GM21515 (cell line): ENCODE measurements around the gene METAP2.
"Not testable (repeated sequence)": the region's sequence is repeated elsewhere in the genome, so short reads cannot be mapped to it uniquely, and the experiment has no call there.

Experiments used
- ATAC-seq: cut with Tn5 transposase; IDR thresholded peaks from one replicate; pipeline ENCODE4 v1.9.1; 2021; ENCODE audit not compliant: unreplicated experiment

The METAP2 gene

DNA sequence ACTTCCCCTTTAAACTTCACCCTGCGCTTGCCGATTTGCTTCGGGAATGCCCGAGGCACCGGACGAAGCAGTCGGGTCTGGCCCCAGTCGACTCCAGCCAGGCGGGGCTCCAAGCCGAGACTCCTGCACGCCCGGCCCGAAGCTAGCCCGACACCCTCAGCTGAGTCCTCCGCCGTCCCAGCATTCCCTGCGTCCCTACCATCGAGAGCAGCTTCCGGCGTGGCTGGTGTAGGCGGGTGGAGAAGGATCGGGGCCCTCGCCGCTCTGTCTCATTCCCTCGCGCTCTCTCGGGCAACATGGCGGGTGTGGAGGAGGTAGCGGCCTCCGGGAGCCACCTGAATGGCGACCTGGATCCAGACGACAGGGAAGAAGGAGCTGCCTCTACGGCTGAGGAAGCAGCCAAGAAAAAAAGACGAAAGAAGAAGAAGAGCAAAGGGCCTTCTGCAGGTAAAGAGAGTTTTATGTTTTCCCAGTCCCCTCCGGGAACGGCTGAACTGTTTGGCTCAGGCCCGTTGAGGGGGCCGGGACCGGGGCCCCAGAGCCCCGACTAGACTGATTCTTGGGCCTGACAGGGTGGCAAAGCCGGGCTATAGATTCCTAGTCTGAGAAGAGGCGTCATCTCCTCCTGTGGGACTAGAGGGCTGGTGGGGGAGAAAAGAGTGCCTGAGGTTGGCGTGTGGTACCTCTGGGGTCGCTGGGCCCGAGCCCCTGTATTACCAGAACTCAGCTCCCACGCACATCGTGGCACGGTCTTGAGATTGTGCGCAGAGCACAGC is at the start of gene METAP2:
METAP2 (plus strand) TSS at position 269 of the 776 bp plus-strand sequence; CDS start at position 297, 28 bp downstream.
- peak; percentile 98 for ATAC-seq

DNA sequence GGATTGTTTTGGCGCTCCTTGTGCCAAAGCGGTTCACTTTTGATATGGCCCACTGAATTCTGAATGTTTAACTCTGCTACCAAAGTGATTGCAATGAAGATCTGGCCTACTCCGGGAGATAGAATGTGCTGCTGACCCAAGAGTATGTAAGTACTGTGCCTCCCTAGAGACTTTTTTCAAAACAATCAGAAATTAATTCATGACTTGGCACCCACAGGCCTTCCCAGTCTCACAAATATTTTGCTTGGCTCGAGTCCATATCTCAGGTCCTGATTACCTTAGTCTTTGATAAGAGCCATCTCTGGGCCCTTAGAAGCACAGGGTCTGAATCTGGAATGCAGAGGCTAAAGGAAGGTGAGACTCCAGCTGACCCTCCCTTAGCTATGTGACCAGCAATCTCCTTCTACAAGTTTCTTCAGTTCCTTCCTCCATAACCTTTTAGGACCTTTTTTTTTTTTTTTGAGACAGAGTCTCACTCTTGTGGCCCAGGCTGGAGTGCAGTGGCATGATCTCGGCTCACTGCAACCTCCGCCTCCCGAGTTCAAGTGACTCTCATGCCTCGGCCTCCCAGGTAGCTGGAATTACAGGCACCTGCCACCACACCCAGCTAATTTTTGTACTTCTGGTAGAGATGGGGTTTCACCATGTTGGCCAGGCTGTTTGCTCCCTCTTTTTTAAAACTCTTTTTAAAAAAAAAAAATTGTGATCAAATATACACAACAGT is 49.5 kb upstream of the METAP2 start:
- no peak for ATAC-seq

DNA sequence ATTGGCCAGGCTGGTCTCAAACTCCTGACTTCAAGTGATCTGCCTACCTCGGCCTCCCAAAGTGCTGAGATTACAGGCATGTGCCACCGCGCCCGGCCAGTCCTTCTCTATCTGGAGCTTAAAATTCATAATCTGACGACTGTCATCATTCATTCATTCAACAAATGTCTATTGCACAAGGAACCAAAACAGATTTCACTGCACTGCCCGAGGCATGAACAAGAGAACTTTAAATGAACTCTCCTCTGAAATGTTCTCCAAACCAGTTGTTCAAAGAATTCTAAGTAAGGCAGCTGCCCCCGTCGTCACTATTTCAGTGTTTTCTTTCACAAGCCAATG is 44.8 kb upstream of the METAP2 start:
- no peak for ATAC-seq

DNA sequence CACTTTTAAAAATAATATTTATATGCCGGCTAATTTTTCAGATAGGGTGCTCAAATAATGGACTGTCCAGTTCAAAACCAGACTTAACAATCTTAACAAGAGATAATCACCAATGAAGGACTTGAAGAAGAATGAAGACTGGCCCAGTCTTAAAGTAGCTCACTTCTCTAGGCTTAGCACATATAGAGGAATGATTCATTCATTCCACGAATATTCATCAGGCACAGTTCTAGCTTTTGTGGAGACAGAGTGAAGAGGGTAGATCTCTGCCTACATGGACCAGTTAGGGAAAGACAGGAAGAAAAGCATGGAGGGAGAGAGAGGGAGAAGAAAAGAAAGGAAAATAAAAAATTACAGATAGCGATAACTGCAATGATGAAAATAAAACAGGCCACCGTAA is 42.8 kb upstream of the METAP2 start:
- ATAC-seq, result no peak

DNA sequence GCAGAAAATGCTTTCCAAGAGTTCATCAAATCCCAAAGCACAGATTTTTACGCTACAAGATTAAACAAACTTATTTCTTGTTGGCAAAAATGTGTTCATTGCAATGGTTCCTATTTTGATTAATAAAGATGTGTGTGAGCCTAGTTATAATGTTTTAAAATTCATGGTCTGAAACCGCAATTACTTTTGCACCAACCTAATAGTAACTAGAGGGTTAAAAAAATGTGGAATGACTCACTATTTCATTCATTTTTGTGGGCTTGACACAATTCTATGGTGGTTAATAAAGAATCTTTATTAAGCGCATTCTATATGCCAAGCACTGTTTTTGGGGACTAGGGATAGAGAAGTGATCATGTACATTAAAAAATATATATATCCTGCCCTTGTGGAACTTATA is 38.6 kb upstream of the METAP2 start:
- no peak for ATAC-seq

DNA sequence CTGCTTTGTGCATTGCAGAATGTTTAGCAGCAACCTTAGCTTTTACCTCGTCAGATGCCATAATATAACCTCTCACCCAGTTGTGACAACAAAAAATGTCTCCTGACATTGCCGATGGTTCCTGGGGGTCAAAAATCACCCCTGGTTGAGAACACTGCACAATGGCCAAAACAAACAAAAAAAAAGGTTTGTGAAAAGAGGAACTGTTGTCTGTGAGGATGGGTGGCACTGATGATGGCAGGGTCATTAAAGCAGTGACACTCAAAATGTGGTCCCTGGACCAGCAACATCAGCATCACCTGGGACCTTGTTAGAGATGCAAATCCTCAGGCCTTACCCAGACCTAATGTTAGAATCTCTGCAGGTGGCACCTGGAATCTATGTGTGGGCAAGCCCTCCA is 36.4 kb upstream of the METAP2 start:
- no peak for ATAC-seq

DNA sequence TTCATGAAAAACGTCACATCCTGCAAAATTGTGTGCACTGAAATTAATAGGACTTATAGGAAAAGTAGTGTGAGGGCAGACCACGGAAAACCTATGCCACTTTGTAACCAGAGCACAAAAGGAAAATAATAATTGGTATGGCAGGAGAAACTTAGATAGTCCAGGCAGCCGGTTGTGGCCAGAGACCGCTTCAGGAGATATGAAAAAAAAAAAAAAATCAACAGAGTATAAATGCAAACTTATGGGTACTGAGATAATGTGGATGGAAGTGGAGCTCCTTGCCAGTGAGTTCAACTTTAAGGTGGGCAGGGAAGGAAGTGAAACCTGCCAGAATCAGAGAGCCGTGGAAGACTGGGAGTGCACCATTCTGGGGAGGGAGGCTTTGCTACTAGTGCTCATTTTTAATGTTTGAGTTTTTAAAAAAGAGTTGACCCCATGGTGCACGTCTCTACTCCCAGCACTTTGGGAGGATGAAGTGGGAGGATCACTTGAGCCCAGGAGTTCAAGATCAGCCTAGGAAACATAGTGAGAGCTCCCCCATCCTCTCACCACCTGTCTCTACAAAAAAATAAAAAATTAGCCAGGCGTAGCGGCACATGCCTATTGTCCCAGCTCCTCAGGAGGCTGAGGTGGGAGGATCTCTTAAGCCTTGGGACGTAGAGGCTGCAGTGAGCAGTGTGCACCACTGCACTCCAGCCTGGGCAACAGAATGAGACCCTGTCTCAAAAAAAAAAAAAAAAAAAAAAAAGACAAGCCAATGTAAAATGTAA is 34.3 kb upstream of the METAP2 start:
- ATAC-seq, result no peak

DNA sequence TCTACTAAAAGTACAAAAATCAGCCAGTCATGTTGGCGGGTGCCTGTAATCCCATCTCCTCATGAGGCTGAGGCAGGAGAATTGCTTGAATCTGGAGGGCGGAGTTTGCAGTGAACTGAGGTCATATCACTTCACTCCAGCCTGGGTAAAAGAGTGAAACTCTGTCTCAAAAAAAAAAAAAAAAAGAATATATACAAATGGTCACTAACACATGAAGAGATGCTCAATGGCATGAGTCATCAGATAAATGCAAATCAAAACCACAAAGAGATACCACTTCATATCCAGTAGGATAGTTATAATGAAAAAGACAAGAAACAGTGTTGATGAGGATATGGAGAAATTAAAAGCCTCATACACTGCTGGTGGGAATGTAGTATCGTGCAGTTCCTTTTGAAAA is 33.6 kb upstream of the METAP2 start:
- no peak for ATAC-seq

DNA sequence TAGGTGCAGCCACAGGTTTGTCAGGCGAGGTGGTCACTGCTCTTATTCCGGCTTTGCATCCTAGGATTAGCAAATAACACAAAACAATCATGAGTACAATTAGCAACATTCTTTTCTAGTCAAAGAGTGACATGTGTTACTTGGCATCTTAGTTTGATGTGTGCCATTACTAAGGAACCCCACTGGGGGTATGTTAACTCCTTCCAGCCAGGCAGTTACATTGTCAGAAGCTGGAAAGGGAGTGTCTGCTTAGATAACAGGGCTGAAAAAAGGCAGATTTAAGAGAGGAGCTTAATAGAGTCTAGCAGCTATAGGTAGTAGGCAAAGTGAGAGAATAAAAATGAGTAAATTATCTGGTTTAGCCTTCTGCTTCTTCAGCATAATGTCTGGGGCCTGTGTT is 30.5 kb upstream of the METAP2 start:
- no peak for ATAC-seq

DNA sequence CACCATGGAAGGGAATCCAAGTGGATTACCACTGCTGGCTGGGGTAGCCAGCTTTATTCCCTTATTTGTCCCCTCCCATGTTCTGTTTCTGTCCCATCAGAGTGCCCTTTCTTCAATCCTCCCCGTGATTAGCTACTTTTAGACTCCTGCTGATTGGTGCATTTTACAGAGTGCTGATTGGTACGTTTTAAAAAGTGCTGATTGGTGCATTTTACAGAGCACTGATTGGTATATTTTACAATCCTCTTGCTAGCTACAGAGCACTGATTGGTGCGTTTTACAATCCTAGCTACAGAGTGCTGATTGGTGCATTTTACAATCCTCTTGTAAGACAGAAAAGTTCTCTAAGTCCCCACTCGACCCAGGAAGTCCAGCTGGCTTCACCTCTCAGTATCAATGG is 28.9 kb upstream of the METAP2 start:
- ATAC-seq, result not testable (repeated sequence)

DNA sequence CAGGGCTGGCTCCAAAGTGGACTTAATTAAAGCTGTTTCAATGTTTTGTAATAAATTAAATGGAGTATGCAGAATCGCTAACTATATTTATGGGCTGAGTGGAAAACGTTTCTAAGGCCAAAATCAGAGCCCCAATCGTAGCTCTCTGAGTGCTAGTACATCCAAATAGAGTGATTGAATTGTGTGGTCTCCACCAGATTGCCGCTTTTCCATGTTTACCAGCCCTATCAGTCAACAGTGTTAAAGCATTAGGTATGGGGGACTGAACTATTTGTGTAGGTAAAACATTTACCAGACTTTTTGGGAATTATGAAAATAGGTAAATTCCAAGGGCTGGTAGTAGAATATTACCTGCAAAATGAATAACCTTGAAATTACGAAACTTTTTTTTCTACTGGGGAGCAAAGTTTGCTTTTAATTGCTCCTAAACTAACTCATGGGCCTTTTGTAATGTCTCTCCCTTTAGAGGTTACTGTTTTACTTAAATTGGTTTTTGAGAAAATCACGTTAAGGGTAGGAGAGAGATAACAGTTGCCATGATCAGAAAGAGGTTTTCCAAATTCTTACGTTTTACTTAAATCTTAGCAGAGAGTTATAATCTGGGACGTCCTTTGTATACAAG is 28.0 kb upstream of the METAP2 start:
- ATAC-seq, result no peak

DNA sequence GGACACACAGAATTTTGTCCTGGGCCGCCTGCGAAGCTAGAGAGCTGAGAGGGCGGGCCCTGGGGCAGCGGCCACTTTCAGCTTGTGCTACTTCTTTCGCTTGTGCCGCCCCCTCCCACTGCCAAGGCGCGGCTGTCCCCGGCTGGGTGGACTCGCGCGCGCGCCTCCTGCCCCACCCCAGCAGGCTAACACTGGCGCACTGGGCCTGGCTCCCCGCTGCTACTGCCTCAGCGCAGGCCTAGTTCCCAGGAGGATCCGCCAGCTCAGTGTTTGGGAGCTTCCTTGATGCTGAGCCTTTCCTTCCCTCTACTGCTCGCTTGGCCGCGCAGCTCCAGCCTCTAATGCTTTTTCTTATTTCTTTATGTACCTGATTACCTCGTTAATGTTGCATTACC is 27.4 kb upstream of the METAP2 start:
- ATAC-seq, result no peak

DNA sequence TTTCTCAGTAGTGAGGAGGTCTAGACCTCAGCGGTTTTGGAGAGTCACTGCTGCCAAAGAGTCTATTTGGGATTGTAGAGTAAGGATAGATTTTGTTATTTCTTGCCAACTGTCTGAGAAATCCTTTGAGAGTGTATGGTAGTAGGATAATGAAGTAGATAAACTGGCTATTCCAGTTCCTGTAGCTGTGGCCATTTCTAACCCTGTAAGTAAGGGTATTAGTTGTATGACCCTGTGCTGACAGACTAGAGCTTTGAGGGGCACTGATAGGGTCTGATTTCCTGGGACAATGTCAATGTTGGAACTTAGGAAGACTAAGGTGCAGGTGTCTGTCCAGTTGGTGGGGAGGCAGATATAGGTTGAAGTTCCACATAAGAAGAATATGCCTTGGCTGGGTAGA is 24.3 kb upstream of the METAP2 start:
- not testable (repeated sequence) for ATAC-seq

DNA sequence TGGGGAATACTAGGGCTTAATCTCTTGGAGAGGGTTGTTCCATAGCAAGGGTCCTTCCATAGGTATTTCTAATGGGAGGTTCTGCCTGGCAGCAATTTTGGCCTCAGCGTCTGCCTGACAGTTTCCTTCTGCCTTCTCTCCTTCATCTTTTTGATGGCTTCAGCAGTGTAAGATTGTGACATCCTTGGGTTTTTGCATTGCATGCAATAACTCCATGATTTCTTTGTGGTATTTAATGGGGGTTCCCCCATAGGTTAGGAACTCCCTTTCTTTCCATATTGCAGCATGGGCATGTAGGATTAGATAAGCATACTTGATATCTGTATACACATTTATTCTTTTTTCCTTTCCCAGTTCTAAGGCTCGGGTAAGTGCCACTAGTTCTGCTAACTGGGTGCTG is 21.5 kb upstream of the METAP2 start:
- ATAC-seq, result not testable (repeated sequence)

DNA sequence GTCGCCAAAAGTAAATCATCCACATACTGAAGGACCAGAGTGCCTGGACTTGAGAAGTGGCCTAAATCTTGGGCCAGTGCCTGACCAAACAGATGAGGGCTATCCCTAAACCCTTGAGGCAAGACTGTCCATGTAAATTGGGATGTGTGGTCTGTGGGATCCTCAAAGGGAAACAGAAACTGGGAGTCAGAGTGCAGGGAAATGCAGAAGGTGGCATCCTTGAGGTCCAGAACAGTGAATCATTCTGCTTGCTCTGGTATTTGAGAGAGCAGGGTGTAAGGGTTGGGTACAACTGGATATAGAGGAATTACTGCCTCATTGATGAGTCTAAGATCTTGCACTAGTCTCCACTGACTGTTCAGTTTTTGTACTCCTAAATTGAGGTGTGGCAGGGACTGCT is 20.1 kb upstream of the METAP2 start:
- ATAC-seq, result not testable (repeated sequence)

DNA sequence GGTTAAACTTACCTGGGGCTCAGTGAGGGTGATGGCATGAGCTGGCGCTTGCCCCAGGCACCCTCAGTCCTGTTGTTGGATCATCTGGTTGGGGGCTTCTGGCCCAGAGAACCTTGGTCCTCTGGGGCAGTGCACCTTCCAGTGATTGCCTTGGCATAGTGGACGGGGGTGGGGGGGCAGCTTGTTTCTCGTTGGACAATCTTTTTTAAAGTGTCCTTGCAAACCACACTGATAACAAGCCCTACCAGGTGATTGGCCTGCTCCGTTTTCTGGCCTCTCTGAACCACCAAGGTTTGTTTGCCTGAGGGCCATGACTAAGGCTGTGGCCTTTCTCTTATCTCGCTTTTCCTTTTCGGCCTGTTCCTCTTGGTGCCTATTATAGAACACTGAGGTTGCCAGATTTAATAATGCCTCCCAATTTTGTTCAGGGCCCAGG is 19.2 kb upstream of the METAP2 start:
- not testable (repeated sequence) for ATAC-seq

DNA sequence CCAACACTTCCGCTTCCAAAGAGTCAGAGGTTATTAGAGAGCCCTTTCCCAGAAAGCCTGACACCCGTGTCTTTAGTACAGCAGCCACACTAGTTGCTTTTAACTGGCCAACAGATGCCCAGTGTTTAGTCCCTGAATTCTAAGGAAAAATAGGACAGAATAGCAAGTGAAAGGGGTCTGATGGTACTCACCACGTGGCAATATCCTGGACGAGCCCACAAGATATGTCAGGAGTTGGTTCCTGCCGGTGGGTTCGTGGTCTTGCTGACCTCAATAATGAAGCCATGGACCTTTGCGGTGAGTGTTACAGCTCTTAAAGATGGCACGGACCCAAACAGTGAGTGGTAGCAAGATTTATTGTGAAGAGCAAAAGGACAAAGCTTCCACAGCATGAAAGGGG is 16.3 kb upstream of the METAP2 start:
- ATAC-seq, result not testable (repeated sequence)

DNA sequence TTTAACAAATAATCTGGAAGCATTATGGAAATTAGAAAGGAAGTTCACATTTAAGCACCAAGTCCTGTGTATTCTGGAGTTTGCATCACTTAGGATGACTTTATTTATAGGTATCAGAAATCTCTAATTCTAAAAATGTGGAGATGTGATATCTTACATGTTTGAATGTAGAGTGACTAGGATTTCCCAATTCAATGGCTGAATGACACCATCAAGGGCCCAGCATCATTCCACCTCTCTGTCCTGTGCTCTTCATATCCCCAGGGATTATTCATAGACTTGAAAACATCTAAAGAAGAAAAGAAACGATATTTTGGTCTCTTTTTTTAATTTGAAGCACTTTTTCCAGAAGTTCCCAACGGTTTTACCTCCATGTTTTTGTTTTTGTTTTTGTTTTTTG is 15.2 kb upstream of the METAP2 start:
- ATAC-seq, result no peak

DNA sequence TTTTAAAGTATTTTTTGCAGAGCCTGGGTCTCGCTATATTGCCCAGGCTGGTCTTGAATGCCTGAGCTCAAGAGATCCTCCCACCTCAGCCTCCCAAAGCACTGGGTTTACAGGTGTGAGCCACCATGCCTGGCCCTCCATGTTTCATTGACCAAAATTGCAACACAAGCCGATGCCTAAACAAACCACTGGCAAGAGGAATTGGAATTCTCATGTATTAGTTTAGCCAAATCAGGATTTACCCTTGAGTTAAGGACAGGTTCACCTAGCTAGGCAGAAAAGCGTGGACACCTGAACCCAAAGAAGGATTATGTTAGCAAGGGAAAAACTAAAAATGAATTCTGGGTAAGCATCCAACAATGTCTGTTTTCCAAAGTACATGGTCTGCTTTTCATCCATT is 14.6 kb upstream of the METAP2 start:
- ATAC-seq, result no peak

DNA sequence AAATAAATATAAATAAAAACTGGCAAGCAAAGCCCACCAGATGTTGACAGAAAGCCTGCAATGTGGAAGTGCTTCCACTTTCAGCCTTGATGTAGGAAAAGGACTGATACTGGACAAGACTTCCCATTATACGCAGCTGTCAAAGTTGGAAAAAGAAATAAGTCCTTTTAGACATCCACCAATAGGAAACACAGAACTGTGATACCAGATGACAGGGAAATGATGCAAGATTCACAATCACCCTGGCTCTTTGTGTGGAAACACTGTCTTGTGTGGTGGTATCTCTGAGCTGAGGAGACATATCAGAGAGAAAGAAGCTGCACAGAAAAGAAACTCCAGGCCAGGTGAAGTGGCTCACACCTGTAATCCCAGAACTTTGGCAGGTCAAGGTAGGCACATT is 13.8 kb upstream of the METAP2 start:
- no peak for ATAC-seq

DNA sequence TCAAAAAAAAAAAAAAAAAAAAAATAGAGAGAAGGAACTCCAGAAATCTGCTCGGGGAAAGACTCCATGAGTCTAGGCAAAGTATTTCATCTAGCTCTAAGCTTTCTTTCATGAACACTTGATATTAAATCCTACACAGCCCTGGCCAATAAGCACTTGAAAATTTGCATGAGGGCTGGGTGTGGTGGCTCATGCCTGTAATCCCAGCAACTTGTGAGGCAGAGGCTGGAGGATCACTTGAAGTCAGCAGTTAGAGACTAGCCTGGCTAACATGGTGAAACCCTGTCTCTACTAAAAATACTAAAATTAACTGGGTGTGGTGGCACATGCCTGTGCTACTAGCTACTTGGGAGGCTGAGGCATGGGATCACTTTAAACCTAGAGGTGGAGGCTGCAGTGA is 13.1 kb upstream of the METAP2 start:
- ATAC-seq, result no peak
